ENCODE data around the gene TSPAN32.

DNA sequence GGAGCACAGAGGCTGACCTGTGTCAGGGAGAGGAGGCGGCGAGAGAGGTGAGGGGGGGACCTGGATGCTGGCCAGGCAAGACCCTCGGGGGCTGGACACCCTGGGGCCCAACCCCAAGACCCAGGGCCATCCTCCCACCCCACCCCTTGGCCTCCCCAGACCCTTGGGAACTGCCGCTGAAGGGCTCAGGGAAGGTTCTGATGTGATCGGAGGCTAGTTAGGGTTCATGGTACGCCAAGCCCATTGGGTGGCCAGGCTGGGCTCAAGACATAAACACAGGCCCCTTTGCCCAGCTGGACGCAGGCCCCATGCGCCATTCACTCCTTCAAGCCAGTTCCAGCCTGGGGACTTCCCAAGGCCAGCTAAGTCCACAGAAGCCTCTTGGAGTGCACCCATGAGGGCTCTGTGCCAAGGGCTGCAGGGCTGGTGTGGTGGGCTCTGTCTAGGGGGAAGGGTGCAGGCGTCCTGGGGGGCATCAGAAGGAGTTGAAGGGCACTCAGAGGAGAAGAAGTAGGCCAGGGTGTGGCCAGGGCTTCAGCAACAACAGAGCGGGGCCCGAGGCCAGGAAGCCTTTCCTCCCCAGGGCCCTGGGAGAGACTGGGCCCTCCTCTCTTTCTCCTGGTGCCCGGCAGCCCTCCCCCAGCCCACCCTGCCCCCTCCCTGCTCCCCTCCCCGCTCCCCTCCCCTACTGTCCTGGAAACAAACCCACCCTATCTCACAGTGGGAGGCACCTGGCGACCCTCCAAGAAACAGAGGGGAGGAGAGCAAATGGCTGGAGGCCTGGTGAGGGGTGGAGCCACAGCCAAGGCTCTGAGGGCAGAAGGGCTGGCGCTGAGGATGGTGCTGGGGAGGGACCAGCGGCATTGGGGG, 12.9 kb downstream of the TSPAN32 start:
- TF ChIP-seq, protein P1, sequence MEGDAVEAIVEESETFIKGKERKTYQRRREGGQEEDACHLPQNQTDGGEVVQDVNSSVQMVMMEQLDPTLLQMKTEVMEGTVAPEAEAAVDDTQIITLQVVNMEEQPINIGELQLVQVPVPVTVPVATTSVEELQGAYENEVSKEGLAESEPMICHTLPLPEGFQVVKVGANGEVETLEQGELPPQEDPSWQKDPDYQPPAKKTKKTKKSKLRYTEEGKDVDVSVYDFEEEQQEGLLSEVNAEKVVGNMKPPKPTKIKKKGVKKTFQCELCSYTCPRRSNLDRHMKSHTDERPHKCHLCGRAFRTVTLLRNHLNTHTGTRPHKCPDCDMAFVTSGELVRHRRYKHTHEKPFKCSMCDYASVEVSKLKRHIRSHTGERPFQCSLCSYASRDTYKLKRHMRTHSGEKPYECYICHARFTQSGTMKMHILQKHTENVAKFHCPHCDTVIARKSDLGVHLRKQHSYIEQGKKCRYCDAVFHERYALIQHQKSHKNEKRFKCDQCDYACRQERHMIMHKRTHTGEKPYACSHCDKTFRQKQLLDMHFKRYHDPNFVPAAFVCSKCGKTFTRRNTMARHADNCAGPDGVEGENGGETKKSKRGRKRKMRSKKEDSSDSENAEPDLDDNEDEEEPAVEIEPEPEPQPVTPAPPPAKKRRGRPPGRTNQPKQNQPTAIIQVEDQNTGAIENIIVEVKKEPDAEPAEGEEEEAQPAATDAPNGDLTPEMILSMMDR (optimal IDR thresholded peaks at IDR 0.05 in 1 of 3, IDR thresholded peaks at IDR 0.05 in 1 of 3, conservative IDR thresholded peaks at IDR 0.05 in 1 of 3; ENCODE audit: extremely low read depth in 1 of 3, insufficient read depth in 2 of 3, low read length in 3 of 3): no peak
- no peak for TF ChIP-seq EZH2 (IDR thresholded peaks at IDR 0.05; ENCODE audit: low read length)

All from keratinocyte (primary cell).